Endothelial cell of umbilical vein (primary cell): ENCODE measurements around the gene ATAT1.

ENCODE experiments used
- EZH2 ChIP-seq: IDR thresholded peaks from 2 replicates; pipeline ENCODE4 v1.6.1; 2012; ENCODE audit warnings: borderline replicate concordance, low read depth, mild to moderate bottlenecking, moderate library complexity, low read length, inconsistent platforms; ENCODE audit not compliant: severe bottlenecking
- FOS ChIP-seq: IDR thresholded peaks from 2 replicates; pipeline ENCODE4 v1.6.1; 2011; ENCODE audit warnings: mild to moderate bottlenecking, low read length, moderate library complexity, borderline replicate concordance; ENCODE audit not compliant: insufficient read depth
- GATA2 ChIP-seq: IDR thresholded peaks from 2 replicates; pipeline ENCODE4 v1.7.0; 2011; ENCODE audit warnings: low read depth, mild to moderate bottlenecking, moderate library complexity, mixed read lengths, low read length; ENCODE audit not compliant: insufficient read length, insufficient read depth
- JUN ChIP-seq: IDR thresholded peaks from 2 replicates; pipeline ENCODE4 v1.6.1; 2011; ENCODE audit warnings: borderline replicate concordance, low read depth; ENCODE audit not compliant: insufficient read length, insufficient read depth
- MAX ChIP-seq: IDR thresholded peaks from 2 replicates; pipeline ENCODE4 v1.6.1; 2011; ENCODE audit not compliant: insufficient read depth, insufficient read length
- MYC ChIP-seq: IDR thresholded peaks from one replicate; pipeline ENCODE4 v1.6.1; 2011; ENCODE audit warnings: mild to moderate bottlenecking, low read depth, low read length
- POLR2A ChIP-seq: IDR thresholded peaks from 2 replicates; pipeline ENCODE4 v1.6.1; 2012; ENCODE audit warnings: low read depth, mild to moderate bottlenecking, control low read depth, low read length
- POLR2AphosphoS5 ChIP-seq: IDR thresholded peaks from 2 replicates; pipeline ENCODE4 v1.6.1; 2012; ENCODE audit warnings: low read depth, mild to moderate bottlenecking, control low read depth, low read length, moderate library complexity; ENCODE audit not compliant: insufficient read depth
- TF ChIP-seq, protein P1 (sequence below), 2 donors: IDR thresholded peaks; 1 replicate in 1 of 2; 2 replicates in 1 of 2; pipeline ENCODE4 v1.5.1; 2011; ENCODE audit warnings: low read length in 2 of 2, mild to moderate bottlenecking in 2 of 2, moderate library complexity in 2 of 2, control low read depth in 1 of 2, inconsistent platforms in 1 of 2, low read depth in 1 of 2; ENCODE audit not compliant: insufficient read depth in 1 of 2; ENCODE audit errors: extremely low read depth in 1 of 2

DNA sequence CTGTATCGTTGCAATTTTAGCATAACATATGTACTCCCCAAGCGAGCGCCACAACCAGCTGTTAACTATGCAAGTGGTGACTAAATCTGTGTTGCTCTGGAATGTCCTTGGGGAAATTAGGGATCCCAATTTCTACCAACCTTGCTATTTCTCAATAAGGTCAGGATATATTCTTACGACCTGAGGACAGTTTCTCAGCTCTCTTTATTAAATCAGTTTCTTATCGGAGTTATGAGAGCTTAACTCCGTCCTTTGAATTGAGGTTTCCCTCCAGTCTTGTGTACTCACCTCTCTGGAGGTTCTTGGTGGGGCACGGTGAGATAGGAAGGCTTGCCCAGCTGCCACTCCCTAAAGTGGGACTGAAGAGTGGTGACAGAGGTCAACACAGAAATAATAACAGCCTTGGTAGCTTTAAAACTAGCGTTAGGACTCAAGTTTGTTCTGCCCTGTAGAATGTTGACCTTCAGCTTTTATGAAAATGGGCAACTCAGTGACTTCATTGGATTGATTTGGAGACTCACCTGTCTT is 8.3 kb upstream of the ATAT1 start:
- TF ChIP-seq EZH2 (no peak), POLR2A (no peak), POLR2AphosphoS5 (no peak), MAX (no peak), FOS (no peak), MYC (no peak), GATA2 (no peak), JUN (no peak)
- TF ChIP-seq, protein P1, sequence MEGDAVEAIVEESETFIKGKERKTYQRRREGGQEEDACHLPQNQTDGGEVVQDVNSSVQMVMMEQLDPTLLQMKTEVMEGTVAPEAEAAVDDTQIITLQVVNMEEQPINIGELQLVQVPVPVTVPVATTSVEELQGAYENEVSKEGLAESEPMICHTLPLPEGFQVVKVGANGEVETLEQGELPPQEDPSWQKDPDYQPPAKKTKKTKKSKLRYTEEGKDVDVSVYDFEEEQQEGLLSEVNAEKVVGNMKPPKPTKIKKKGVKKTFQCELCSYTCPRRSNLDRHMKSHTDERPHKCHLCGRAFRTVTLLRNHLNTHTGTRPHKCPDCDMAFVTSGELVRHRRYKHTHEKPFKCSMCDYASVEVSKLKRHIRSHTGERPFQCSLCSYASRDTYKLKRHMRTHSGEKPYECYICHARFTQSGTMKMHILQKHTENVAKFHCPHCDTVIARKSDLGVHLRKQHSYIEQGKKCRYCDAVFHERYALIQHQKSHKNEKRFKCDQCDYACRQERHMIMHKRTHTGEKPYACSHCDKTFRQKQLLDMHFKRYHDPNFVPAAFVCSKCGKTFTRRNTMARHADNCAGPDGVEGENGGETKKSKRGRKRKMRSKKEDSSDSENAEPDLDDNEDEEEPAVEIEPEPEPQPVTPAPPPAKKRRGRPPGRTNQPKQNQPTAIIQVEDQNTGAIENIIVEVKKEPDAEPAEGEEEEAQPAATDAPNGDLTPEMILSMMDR (IDR thresholded peaks at IDR 0.05; ENCODE audit: extremely low read depth in 1 of 2, insufficient read depth in 1 of 2, low read depth in 1 of 2, low read length in 2 of 2), result no peak
